Measurements from ENCODE around the gene CRMP1. TPM values are rescaled to one million over a fixed set of nuclear protein-coding genes. Genes with fewer than 3 reads are reported as not detected.

The CRMP1 gene
- total RNA-seq, 3 donors from 2014 or later (not counting 1 experiment from before 2014, with no cell fraction given) = not detected

GRCh38 chr4:5931526-5931925 is 38.6 kb upstream of the CRMP1 start:
- H3K27me3 ChIP-seq (ENCODE audit: control insufficient read depth, insufficient read depth, low read length) = peaks cover 3% of the 10 kb centered on the region
- Mint-ChIP-seq H3K4me1 (no peaks in the 10 kb centered on the region), H3K36me3 (no peaks in the 10 kb centered on the region), H3K4me3 (no peak overlapping the region), H3K27me3 (ENCODE audit: low read depth in 2 of 2) (peaks cover 0 to 4% of the 10 kb centered on the region in 2 donors), H3K27ac (no peak overlapping the region), H3K9me3 (no peaks in the 10 kb centered on the region)
- 47% methylated on average over 9 of the region's 9 CpGs for WGBS (ENCODE audit: insufficient coverage)
- DNase-seq (no peak), ATAC-seq (no peak)
- H3K36me3 ChIP-seq (ENCODE audit: control insufficient read depth, insufficient read depth, low read length) = no peaks in the 10 kb centered on the region
- no peak for TF ChIP-seq CTCF (IDR thresholded peaks at IDR 0.05)
- intact Hi-C loops (cut with micrococcal nuclease) = no loop called here
- H3K4me1 ChIP-seq (ENCODE audit: control insufficient read depth, insufficient read depth, low read length) = no peaks in the 10 kb centered on the region
- H3K27ac ChIP-seq (ENCODE audit: low read length) = no peak overlapping the region
- H3K9me3 ChIP-seq (ENCODE audit: control insufficient read depth, insufficient read depth, low read length) = no peaks in the 10 kb centered on the region
- no peak overlapping the region for H3K4me3 ChIP-seq (ENCODE audit: low read length)

- peaks cover 3% of the 10 kb centered on the region for H3K27me3 ChIP-seq (ENCODE audit: control insufficient read depth, insufficient read depth, low read length)
- H3K27ac ChIP-seq (ENCODE audit: low read length) = no peak overlapping the region
- H3K27ac Mint-ChIP-seq = no peak overlapping the region
- no peak overlapping the region for H3K4me3 Mint-ChIP-seq
- WGBS (ENCODE audit: insufficient coverage) = 85% methylated on average over 7 of the region's 7 CpGs
- no peaks in the 10 kb centered on the region for H3K9me3 ChIP-seq (ENCODE audit: control insufficient read depth, insufficient read depth, low read length)
- H3K4me1 ChIP-seq (ENCODE audit: control insufficient read depth, insufficient read depth, low read length) = no peaks in the 10 kb centered on the region
- H3K9me3 Mint-ChIP-seq = no peaks in the 10 kb centered on the region
- peaks cover 0 to 4% of the 10 kb centered on the region in 2 donors for H3K27me3 Mint-ChIP-seq (ENCODE audit: low read depth in 2 of 2)
- H3K36me3 ChIP-seq (ENCODE audit: control insufficient read depth, insufficient read depth, low read length) = no peaks in the 10 kb centered on the region
- DNase-seq (no peak), ATAC-seq (no peak)
- no peak for TF ChIP-seq CTCF (IDR thresholded peaks at IDR 0.05)
- intact Hi-C loops (cut with micrococcal nuclease) = no loop called here
- H3K4me1 Mint-ChIP-seq = no peaks in the 10 kb centered on the region
- no peak overlapping the region for H3K4me3 ChIP-seq (ENCODE audit: low read length)
- H3K36me3 Mint-ChIP-seq = no peaks in the 10 kb centered on the region
Observed at GRCh38 chr4:5930876-5931275, 38.0 kb upstream of the CRMP1 start.

GRCh38 chr4:5930456-5930855 is 37.6 kb upstream of the CRMP1 start:
- peaks cover 0 to 4% of the 10 kb centered on the region in 2 donors for H3K27me3 Mint-ChIP-seq (ENCODE audit: low read depth in 2 of 2)
- no peaks in the 10 kb centered on the region for H3K9me3 Mint-ChIP-seq
- Histone ChIP-seq H3K4me3 (ENCODE audit: low read length) (no peak overlapping the region), H3K27ac (ENCODE audit: low read length) (no peak overlapping the region), H3K9me3 (ENCODE audit: control insufficient read depth, insufficient read depth, low read length) (no peaks in the 10 kb centered on the region), H3K27me3 (ENCODE audit: control insufficient read depth, insufficient read depth, low read length) (peaks cover 3% of the 10 kb centered on the region), H3K36me3 (ENCODE audit: control insufficient read depth, insufficient read depth, low read length) (no peaks in the 10 kb centered on the region), H3K4me1 (ENCODE audit: control insufficient read depth, insufficient read depth, low read length) (no peaks in the 10 kb centered on the region)
- ATAC-seq (peak in 1 of 3 donors; percentile 21), DNase-seq (no peak)
- no peak for TF ChIP-seq CTCF (IDR thresholded peaks at IDR 0.05)
- intact Hi-C loops (cut with micrococcal nuclease) = no loop called here
- no peak overlapping the region for H3K4me3 Mint-ChIP-seq
- no peaks in the 10 kb centered on the region for H3K36me3 Mint-ChIP-seq
- no peaks in the 10 kb centered on the region for H3K4me1 Mint-ChIP-seq
- 84% methylated on average over 8 of the region's 8 CpGs for WGBS (ENCODE audit: insufficient coverage)
- no peak overlapping the region for H3K27ac Mint-ChIP-seq

- no peak for TF ChIP-seq CTCF (IDR thresholded peaks at IDR 0.05)
- DNase-seq (no peak), ATAC-seq (no peak)
- Histone ChIP-seq H3K36me3 (ENCODE audit: control insufficient read depth, insufficient read depth, low read length) (no peaks in the 10 kb centered on the region), H3K27me3 (ENCODE audit: control insufficient read depth, insufficient read depth, low read length) (no peaks in the 10 kb centered on the region), H3K9me3 (ENCODE audit: control insufficient read depth, insufficient read depth, low read length) (no peaks in the 10 kb centered on the region), H3K27ac (ENCODE audit: low read length) (no peak overlapping the region), H3K4me3 (ENCODE audit: low read length) (no peak overlapping the region), H3K4me1 (ENCODE audit: control insufficient read depth, insufficient read depth, low read length) (no peaks in the 10 kb centered on the region)
- Mint-ChIP-seq H3K4me3 (no peak overlapping the region), H3K27me3 (ENCODE audit: low read depth in 2 of 2) (peaks cover 0 to 4% of the 10 kb centered on the region in 2 donors), H3K36me3 (no peaks in the 10 kb centered on the region), H3K27ac (no peak overlapping the region), H3K9me3 (no peaks in the 10 kb centered on the region), H3K4me1 (no peaks in the 10 kb centered on the region)
- intact Hi-C loops (cut with micrococcal nuclease) = no loop called here
- WGBS (ENCODE audit: insufficient coverage) = 85% methylated on average over 8 of the region's 8 CpGs
Observed at GRCh38 chr4:5928844-5929420, 36.0 kb upstream of the CRMP1 start.
